NT2/D1 (cell line): ENCODE data around the gene STAG3.
"Not testable (repeated sequence)": the region's sequence is repeated elsewhere in the genome, so short reads cannot be mapped to it uniquely, and the experiment has no call there.

Experiments used
- DNase-seq: peaks from one replicate; pipeline ENCODE4 v3.0.0-alpha.2; 2011; ENCODE audit warnings: low read depth, low spot score
- H3K27me3 ChIP-seq: 2 replicates; pipeline ENCODE4 v1.6.0; 2011; ENCODE audit warnings: mild to moderate bottlenecking; ENCODE audit not compliant: insufficient read length, insufficient read depth
- H3K36me3 ChIP-seq: 2 replicates; pipeline ENCODE4 v1.6.1; 2011; ENCODE audit warnings: mild to moderate bottlenecking, low read length, mixed read lengths; ENCODE audit not compliant: insufficient read depth, insufficient read length
- H3K4me1 ChIP-seq: 2 replicates; pipeline ENCODE4 v1.5.1; 2011; ENCODE audit not compliant: insufficient read depth, insufficient read length
- H3K4me3 ChIP-seq: 2 replicates; pipeline ENCODE4 v1.5.1; 2011; ENCODE audit warnings: low read depth; ENCODE audit not compliant: insufficient read length
- H3K9ac ChIP-seq: 2 replicates; pipeline ENCODE4 v1.6.0; 2011; ENCODE audit warnings: low read depth; ENCODE audit not compliant: insufficient read length
- H3K9me3 ChIP-seq: 2 replicates; pipeline ENCODE4 v1.5.1; 2011; ENCODE audit warnings: mild to moderate bottlenecking, low read length; ENCODE audit not compliant: insufficient read depth
- SUZ12 ChIP-seq: IDR thresholded peaks from 2 replicates; pipeline ENCODE4 v1.6.1; 2011; ENCODE audit not compliant: insufficient read length, insufficient read depth; ENCODE audit errors: extremely low read depth
- YY1 ChIP-seq: IDR thresholded peaks from 2 replicates; pipeline ENCODE4 v1.6.1; 2011; ENCODE audit not compliant: insufficient read length, insufficient read depth
- ZNF274 ChIP-seq: IDR thresholded peaks from 2 replicates; pipeline ENCODE4 v1.6.1; 2011; ENCODE audit warnings: mild to moderate bottlenecking, low read depth, low read length

STAG3 gene

GRCh38 chr7:100137851-100138760 lies 39.6 kb upstream of the STAG3 start:
- TF ChIP-seq SUZ12 (no peak), YY1 (no peak), ZNF274 (no peak)
- Histone ChIP-seq H3K9me3 (no peaks in the 10 kb centered on the region), H3K4me1 (no peaks in the 10 kb centered on the region), H3K27me3 (no peaks in the 10 kb centered on the region), H3K36me3 (no peaks in the 10 kb centered on the region), H3K4me3 (no peak overlapping the region), H3K9ac (no peak overlapping the region)
- no peak for DNase-seq

GRCh38 chr7:100141555-100141949 lies 36.2 kb upstream of the STAG3 start:
- no peaks in the 10 kb centered on the region for H3K4me1 ChIP-seq
- H3K36me3 ChIP-seq = no peaks in the 10 kb centered on the region
- H3K9ac ChIP-seq = no peak overlapping the region
- H3K4me3 ChIP-seq = no peak overlapping the region
- no peaks in the 10 kb centered on the region for H3K9me3 ChIP-seq
- DNase-seq = no peak
- TF ChIP-seq YY1 = no peak
- TF ChIP-seq ZNF274 = no peak
- no peak for TF ChIP-seq SUZ12
- H3K27me3 ChIP-seq = no peaks in the 10 kb centered on the region

- no peaks in the 10 kb centered on the region for H3K27me3 ChIP-seq
- no peak overlapping the region for H3K4me3 ChIP-seq
- H3K36me3 ChIP-seq = no peaks in the 10 kb centered on the region
- TF ChIP-seq YY1 (no peak), SUZ12 (no peak), ZNF274 (no peak)
- DNase-seq = no peak
- H3K9me3 ChIP-seq = no peaks in the 10 kb centered on the region
- no peak overlapping the region for H3K9ac ChIP-seq
- no peaks in the 10 kb centered on the region for H3K4me1 ChIP-seq
These were observed 35.3 kb upstream of the STAG3 start for GRCh38 chr7:100142461-100142860.

- not testable (repeated sequence) for H3K4me1 ChIP-seq, DNase-seq, H3K9me3 ChIP-seq, H3K4me3 ChIP-seq, H3K27me3 ChIP-seq, H3K36me3 ChIP-seq, H3K9ac ChIP-seq
These were observed 31.4 kb upstream of the STAG3 start for GRCh38 chr7:100146350-100146749.

GRCh38 chr7:100147278-100147677 lies 30.4 kb upstream of the STAG3 start:
- TF ChIP-seq ZNF274 = no peak
- no peak for TF ChIP-seq YY1
- TF ChIP-seq SUZ12 = no peak
- H3K9me3 ChIP-seq = no peaks in the 10 kb centered on the region
- H3K9ac ChIP-seq = no peak overlapping the region
- peaks cover 6% of the 10 kb centered on the region for H3K36me3 ChIP-seq
- no peak overlapping the region for H3K4me3 ChIP-seq
- H3K4me1 ChIP-seq = no peaks in the 10 kb centered on the region
- H3K27me3 ChIP-seq = no peaks in the 10 kb centered on the region
- no peak for DNase-seq

- no peak overlapping the region for H3K4me3 ChIP-seq
- TF ChIP-seq ZNF274 = no peak
- TF ChIP-seq YY1 = no peak
- TF ChIP-seq SUZ12 = no peak
- no peaks in the 10 kb centered on the region for H3K4me1 ChIP-seq
- no peaks in the 10 kb centered on the region for H3K27me3 ChIP-seq
- no peak for DNase-seq
- peaks cover 12% of the 10 kb centered on the region for H3K36me3 ChIP-seq
- peak overlapping the region; percentile 56 for H3K9ac ChIP-seq
- H3K9me3 ChIP-seq = no peaks in the 10 kb centered on the region
These were observed 29.5 kb upstream of the STAG3 start for GRCh38 chr7:100148225-100148558.

- Histone ChIP-seq H3K9ac (peak within 1 kb of the TSS; percentile 92), H3K4me3 (peak within 1 kb of the TSS; percentile 93), H3K36me3 (peaks cover 18% of the 10 kb centered on the region), H3K9me3 (no peaks in the 10 kb centered on the region), H3K27me3 (no peaks in the 10 kb centered on the region), H3K4me1 (no peaks in the 10 kb centered on the region)
- TF ChIP-seq YY1 (no peak), SUZ12 (no peak), ZNF274 (no peak)
- DNase-seq = peak; percentile 99
These were observed 29.0 kb upstream of the STAG3 start, which contains the start of gene LAMTOR4 for GRCh38 chr7:100148559-100149328. TSS of gene LAMTOR4 (plus strand) at chr7:100148918. CDS start at chr7:100148973, 55 bp downstream.
